ENCODE measurements around the gene TRIM65. TPM values are rescaled to one million over a fixed set of nuclear protein-coding genes. Genes with fewer than 3 reads are reported as not detected.
A peak's percentile ranks its signal among the peaks of the same experiment; 100 is the strongest.

TRIM65 gene
- total RNA-seq, 4 donors from 2014 or later = 13.3 to 36.4 (median 27.4) TPM

GRCh38 chr17:75842963-75843576 is 53.7 kb downstream of the TRIM65 start:
- H3K27me3 ChIP-seq = no peaks in the 10 kb centered on the region
- intact Hi-C loops (cut with DNase I) = no loop called here
- peaks cover 37 to 42% (median 39%) of the 10 kb centered on the region in 4 donors for H3K4me1 ChIP-seq
- H3K36me3 ChIP-seq = peaks cover 23 to 66% (median 32%) of the 10 kb centered on the region in 4 donors
- TF ChIP-seq CTCF (IDR thresholded peaks at IDR 0.05) (no peak), EP300 (IDR thresholded peaks at IDR 0.05) (no peak), POLR2A (IDR thresholded peaks at IDR 0.05; ENCODE audit: low read depth) (no peak), POLR2AphosphoS5 (IDR thresholded peaks at IDR 0.05) (no peak)
- 98% methylated on average over 5 of the region's 22 CpGs for WGBS
- H3K4me3 ChIP-seq = peak overlapping the region; percentile 20 to 50 (median 30)
- H3K9me3 ChIP-seq = no peaks in the 10 kb centered on the region
- no peak for DNase-seq (ENCODE audit: extremely low spot score)
- peak overlapping the region in 3 of 4 donors; percentile 71 to 73 (median 73) for H3K27ac ChIP-seq (replicated peaks in 1 of 4)

- Histone ChIP-seq H3K36me3 (peaks cover 16 to 59% (median 25%) of the 10 kb centered on the region in 4 donors), H3K27ac (replicated peaks in 1 of 4) (no peak overlapping the region), H3K4me3 (no peak overlapping the region), H3K27me3 (no peaks in the 10 kb centered on the region), H3K9me3 (no peaks in the 10 kb centered on the region), H3K4me1 (peaks cover 32 to 35% (median 32%) of the 10 kb centered on the region in 4 donors)
- intact Hi-C loops (cut with DNase I) = no loop called here
- 88% methylated on average over 15 of the region's 18 CpGs for WGBS
- TF ChIP-seq POLR2AphosphoS5 (IDR thresholded peaks at IDR 0.05) = no peak
- no peak for DNase-seq (ENCODE audit: extremely low spot score)
These were observed 54.3 kb downstream of the TRIM65 start for GRCh38 chr17:75842411-75842810.

GRCh38 chr17:75840799-75841164 is 56.0 kb downstream of the TRIM65 start:
- Histone ChIP-seq H3K9me3 (no peaks in the 10 kb centered on the region), H3K36me3 (peaks cover 3 to 55% (median 11%) of the 10 kb centered on the region in 4 donors), H3K27me3 (no peaks in the 10 kb centered on the region), H3K4me3 (no peak overlapping the region), H3K4me1 (peaks cover 17 to 23% (median 19%) of the 10 kb centered on the region in 4 donors), H3K27ac (replicated peaks in 1 of 4) (no peak overlapping the region)
- intact Hi-C loops (cut with DNase I) = no loop called here
- TF ChIP-seq POLR2AphosphoS5 (IDR thresholded peaks at IDR 0.05) (no peak), CTCF (IDR thresholded peaks at IDR 0.05) (no peak), EP300 (IDR thresholded peaks at IDR 0.05) (no peak), POLR2A (IDR thresholded peaks at IDR 0.05; ENCODE audit: low read depth) (no peak)
- WGBS = 82% methylated on average over 7 of the region's 7 CpGs
- no peak for DNase-seq (ENCODE audit: extremely low spot score)

GRCh38 chr17:75839942-75840798 is 56.6 kb downstream of the TRIM65 start:
- intact Hi-C loops (cut with DNase I) = no loop called here
- Histone ChIP-seq H3K27me3 (no peaks in the 10 kb centered on the region), H3K9me3 (no peaks in the 10 kb centered on the region), H3K27ac (replicated peaks in 1 of 4) (no peak overlapping the region), H3K36me3 (peaks cover 0 to 60% (median 13%) of the 10 kb centered on the region in 4 donors), H3K4me1 (peaks cover 11 to 23% (median 19%) of the 10 kb centered on the region in 4 donors), H3K4me3 (no peak overlapping the region)
- TF ChIP-seq POLR2A (IDR thresholded peaks at IDR 0.05; ENCODE audit: low read depth) (no peak), EP300 (IDR thresholded peaks at IDR 0.05) (no peak), CTCF (IDR thresholded peaks at IDR 0.05) (no peak), POLR2AphosphoS5 (IDR thresholded peaks at IDR 0.05) (no peak)
- WGBS = 87% methylated on average over 9 of the region's 36 CpGs
- no peak for DNase-seq (ENCODE audit: extremely low spot score)

Other genes with a start within 250 kb of the TRIM65 start
- gene RECQL5, start 229.8 kb downstream of the TRIM65 start, total RNA-seq = 10 to 100 TPM in 3 of 4 donors, 1 to 10 TPM in 1; 6.3 to 14.7 (median 11.9) TPM
- 10 to 100 TPM; 50.3 to 81.3 (median 77.6) TPM for gene SAP30BP, start 229.6 kb downstream of the TRIM65 start, total RNA-seq
- gene ITGB4, start 175.5 kb downstream of the TRIM65 start, total RNA-seq = 10 to 100 TPM; 36.5 to 57.4 (median 46.6) TPM
- gene GALK1, start 131.8 kb downstream of the TRIM65 start, total RNA-seq = 10 to 100 TPM; 16.9 to 34.1 (median 24.4) TPM
- 10 to 100 TPM; 18.0 to 23.7 (median 20.0) TPM for gene UNK, start 112.1 kb downstream of the TRIM65 start, total RNA-seq
- 1 to 10 TPM; 5.9 to 10.0 (median 9.0) TPM for gene UNC13D, start 52.5 kb downstream of the TRIM65 start, total RNA-seq
- 10 to 100 TPM; 48.2 to 95.8 (median 85.2) TPM for gene WBP2, start 41.6 kb downstream of the TRIM65 start, total RNA-seq
- gene TRIM47, start 18.4 kb downstream of the TRIM65 start, total RNA-seq = 100 to 1,000 TPM in 1 of 4 donors, 10 to 100 TPM in 3; 67.8 to 147 (median 81.9) TPM
- 10 to 100 TPM; 32.5 to 61.7 (median 44.1) TPM for gene MRPL38, start 7.9 kb upstream of the TRIM65 start, total RNA-seq
- 10 to 100 TPM in 2 of 4 donors, 1 to 10 TPM in 2; 7.8 to 15.0 (median 10.4) TPM for gene FBF1, start 44.1 kb upstream of the TRIM65 start, total RNA-seq
- gene ACOX1, start 82.2 kb upstream of the TRIM65 start, total RNA-seq = 10 to 100 TPM; 45.3 to 57.4 (median 48.9) TPM
- gene TEN1, start 82.3 kb upstream of the TRIM65 start, total RNA-seq = 10 to 100 TPM in 3 of 4 donors, 1 to 10 TPM in 1; 4.6 to 11.3 (median 10.7) TPM
- gene CDK3, start 103.9 kb upstream of the TRIM65 start, total RNA-seq = 1 to 10 TPM in 2 of 4 donors, under 1 TPM in 1, not detected in 1; 0.65 to 2.2 (median 1.2) TPM
- gene EVPL, start 130.4 kb upstream of the TRIM65 start, total RNA-seq = 1 to 10 TPM in 2 of 4 donors, under 1 TPM in 2; 0.19 to 2.1 (median 1.1) TPM
- 10 to 100 TPM; 41.9 to 56.9 (median 50.0) TPM for gene SRP68, start 175.6 kb upstream of the TRIM65 start, total RNA-seq
- gene GALR2, start 177.8 kb upstream of the TRIM65 start, total RNA-seq = under 1 TPM in 1 of 4 donors, not detected in 3; 0.50 TPM
- under 1 TPM in 1 of 4 donors, not detected in 3; 0.13 TPM for gene ZACN, start 182.2 kb upstream of the TRIM65 start, total RNA-seq
- gene EXOC7, start 206.8 kb upstream of the TRIM65 start, total RNA-seq = 10 to 100 TPM; 65.2 to 94.4 (median 77.1) TPM
- under 1 TPM in 1 of 4 donors, not detected in 3; 0.32 TPM for gene FOXJ1, start 244.3 kb upstream of the TRIM65 start, total RNA-seq

Measured in esophagus muscularis mucosa (tissue), 4 donors.